IPS-11a (cell line): ENCODE measurements around the gene HECTD3.
"Not testable (repeated sequence)": the region's sequence is repeated elsewhere in the genome, so short reads cannot be mapped to it uniquely, and the experiment has no call there.

Source experiments
- H3K4me3 ChIP-seq: one replicate; pipeline ENCODE4 v1.5.1; 2013; ENCODE audit warnings: low read depth, low read length, control low read depth

Gene HECTD3

DNA sequence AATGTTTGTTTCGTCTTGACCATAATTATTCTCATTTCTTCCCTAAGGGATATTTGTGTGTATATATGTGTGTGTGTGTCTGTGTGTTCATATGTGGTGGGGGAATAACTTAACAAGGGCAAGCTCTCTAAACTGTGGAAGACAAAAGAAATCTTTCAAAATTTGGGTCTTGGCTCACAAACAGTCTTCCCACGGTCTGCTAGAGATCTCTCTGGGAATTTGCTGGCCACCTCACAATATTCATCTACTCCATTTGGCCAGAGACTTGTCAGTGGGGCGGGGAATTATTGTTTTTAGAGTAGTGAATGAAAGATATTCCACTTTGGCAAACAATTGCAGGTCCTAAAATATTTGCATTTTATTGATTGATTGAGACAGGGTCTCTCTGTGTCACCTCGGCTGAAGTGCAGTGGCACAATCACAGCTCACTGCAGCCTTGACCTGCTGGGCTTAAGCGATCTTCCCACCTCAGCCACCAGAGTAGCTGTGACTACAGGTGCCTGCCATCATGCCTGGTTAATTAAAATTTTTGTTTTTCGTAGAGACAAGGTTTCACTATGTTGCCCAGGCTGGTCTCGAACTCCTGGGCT is 16.7 kb downstream of the HECTD3 start:
- H3K4me3 ChIP-seq: no peak overlapping the region

- H3K4me3 ChIP-seq: no peak overlapping the region
Measured at GRCh38 chr1:44988531-44989156, 22.5 kb downstream of the HECTD3 start.

DNA sequence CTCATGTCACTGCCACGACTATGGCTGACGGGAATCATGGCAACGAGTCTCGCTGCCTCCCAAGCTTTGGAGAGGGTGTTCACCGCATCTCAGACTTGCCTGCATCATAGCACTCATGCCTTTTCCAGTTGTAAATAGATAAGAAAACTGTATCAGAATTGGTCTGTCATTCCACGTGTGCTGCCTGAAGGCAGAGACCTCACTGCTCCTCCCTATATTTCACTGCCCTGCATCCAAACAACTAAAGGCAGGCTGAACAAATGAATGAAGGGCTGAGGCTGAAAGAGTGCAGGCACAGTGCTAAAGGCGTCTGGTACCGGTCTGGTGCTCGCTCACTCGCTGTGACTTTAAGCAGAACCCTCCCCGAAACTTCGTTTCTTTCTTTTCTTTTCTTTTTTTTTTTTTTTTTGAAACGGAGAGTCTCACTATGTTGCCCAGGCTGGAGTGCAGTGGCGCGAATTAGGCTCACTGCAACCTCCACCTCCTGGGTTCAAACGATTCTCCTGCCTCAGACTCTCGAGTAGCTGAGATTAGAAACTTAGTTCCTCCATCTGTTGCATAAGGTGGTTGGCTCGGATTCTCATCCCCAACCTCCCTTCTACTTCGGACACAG is 25.3 kb downstream of the HECTD3 start:
- peak overlapping the region; percentile 95 for H3K4me3 ChIP-seq

- H3K4me3 ChIP-seq: not testable (repeated sequence)
Measured at GRCh38 chr1:44977372-44977771, 33.8 kb downstream of the HECTD3 start.

GRCh38 chr1:44976252-44976651 is 34.9 kb downstream of the HECTD3 start:
- no peak overlapping the region for H3K4me3 ChIP-seq

DNA sequence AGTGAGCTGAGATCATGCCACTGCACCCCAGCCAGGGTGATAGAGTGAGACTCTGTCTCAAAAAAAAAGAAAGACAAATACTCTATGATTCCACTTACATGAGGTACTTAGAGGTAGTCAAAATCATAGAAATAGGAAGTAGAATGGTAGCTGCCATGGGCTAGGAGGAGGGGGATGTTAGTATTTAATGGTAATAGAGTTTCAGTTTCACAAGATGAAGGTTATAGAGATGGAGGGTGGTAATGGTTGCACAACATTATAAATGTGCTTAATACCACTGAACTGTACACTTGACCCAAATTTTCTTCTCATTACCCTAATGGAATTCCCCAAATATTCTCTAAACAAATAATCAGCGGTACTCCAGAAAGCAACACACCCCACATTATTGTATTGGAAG is 37.5 kb downstream of the HECTD3 start:
- H3K4me3 ChIP-seq: no peak overlapping the region

- H3K4me3 ChIP-seq: no peak overlapping the region
Measured at GRCh38 chr1:44970317-44970716, 40.8 kb downstream of the HECTD3 start.

DNA sequence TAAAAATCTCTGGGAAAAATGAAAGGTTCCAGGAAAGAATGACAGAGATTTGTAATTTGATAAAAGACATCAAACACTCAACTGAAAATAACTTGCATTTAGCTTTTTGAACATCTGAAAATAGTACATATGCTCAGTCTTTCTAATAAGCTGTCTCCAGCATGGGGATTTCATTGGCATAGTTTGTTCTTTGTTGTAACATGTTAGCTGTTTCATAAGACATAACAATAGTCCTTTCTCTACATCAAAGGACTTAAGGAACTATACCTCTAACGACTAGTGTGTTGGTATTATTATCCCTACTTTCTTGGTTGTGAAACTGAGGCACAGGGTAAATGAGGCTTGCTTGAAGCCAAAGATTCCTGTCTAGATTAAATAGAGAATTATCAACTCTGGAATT is 46.7 kb downstream of the HECTD3 start:
- H3K4me3 ChIP-seq: no peak overlapping the region

DNA sequence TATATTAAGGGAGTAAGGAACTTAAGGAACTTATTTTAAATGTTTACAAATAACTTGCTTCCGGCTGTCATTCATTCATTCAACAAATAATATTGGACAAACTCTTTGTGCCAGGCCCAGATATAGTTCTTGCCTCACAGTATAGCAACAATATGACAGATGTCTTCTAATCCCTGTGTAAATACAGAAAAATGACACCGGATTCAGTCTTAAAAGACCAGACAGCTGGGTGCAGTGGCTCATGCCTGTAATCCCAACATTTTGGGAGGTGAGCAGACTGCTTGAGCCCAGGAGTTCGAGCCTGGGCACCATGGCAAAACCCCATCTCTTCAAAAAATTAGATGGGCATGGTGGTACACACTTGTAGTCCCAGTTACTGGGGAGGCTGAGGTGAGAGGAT is 48.4 kb downstream of the HECTD3 start:
- no peak overlapping the region for H3K4me3 ChIP-seq

- not testable (repeated sequence) for H3K4me3 ChIP-seq
Measured at GRCh38 chr1:44962022-44962421, 49.1 kb downstream of the HECTD3 start.

GRCh38 chr1:44957566-44957965 is 53.6 kb downstream of the HECTD3 start:
- not testable (repeated sequence) for H3K4me3 ChIP-seq

GRCh38 chr1:44956077-44956476 is 55.0 kb downstream of the HECTD3 start:
- not testable (repeated sequence) for H3K4me3 ChIP-seq
